HT1080 (cell line): ENCODE results near the gene FLNC. TPM values are rescaled to one million over a fixed set of nuclear protein-coding genes. Genes with fewer than 3 reads are reported as not detected.

Experiments
- DNase-seq: peaks from one replicate; pipeline ENCODE4 v3.0.0-alpha.2; 2015; ENCODE audit warnings: low read depth
- total RNA-seq: library from RNA; depleted of rRNA; stranded (reverse); fragments of >200 nt; shearing (Covaris generic); gene quantifications from 2 replicates; pipeline ENCODE4 v1.2.3, GENCODE V29; 2014

Gene FLNC
- total RNA-seq, 1 experiment from 2014 or later = 38.2 TPM

DNA sequence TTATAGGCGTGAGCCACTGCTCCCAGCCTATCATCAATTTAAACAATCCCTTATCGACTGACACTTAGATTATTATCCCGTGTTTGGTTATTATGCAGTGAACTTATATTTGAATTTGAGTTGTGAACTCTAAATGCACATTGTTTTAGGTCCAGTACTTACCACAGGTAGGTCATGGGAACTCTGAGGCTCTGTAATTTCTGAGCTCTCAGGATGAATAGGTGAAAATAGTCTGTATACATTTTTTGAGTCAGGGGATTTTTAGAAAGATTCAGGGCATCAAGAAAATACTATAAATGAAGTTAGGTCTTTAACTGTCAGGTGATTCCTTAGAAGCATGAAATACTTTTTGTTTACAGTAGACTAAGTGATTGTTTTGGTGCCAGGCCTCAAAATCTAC, 29.6 kb upstream of the FLNC start:
- DNase-seq = no peak

DNA sequence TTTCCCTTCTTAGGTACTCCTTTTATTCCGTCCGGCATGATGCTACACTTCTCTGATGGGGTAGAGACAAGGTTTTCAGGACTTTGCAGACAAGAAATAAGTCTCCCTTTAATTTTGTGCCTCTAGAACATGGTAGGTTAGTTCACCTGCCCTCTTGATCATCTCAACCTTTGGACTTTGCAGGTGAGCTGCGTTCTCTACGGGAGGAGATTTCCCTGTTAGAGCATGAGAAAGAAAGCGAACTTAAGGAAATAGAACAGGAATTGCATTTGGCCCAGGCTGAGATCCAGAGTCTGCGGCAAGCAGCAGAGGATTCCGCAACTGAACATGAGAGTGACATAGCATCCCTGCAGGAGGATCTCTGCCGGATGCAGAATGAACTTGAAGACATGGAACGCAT, 29.2 kb upstream of the FLNC start:
- DNase-seq = no peak

GRCh38 chr7:128801667-128802418, 28.4 kb upstream of the FLNC start:
- DNase-seq = no peak

GRCh38 chr7:128804484-128804883, 25.7 kb upstream of the FLNC start:
- DNase-seq = no peak

- DNase-seq = no peak
Observed at GRCh38 chr7:128805225-128805624, 25.0 kb upstream of the FLNC start.

- DNase-seq = no peak
Observed at GRCh38 chr7:128807191-128807590, 23.0 kb upstream of the FLNC start.

DNA sequence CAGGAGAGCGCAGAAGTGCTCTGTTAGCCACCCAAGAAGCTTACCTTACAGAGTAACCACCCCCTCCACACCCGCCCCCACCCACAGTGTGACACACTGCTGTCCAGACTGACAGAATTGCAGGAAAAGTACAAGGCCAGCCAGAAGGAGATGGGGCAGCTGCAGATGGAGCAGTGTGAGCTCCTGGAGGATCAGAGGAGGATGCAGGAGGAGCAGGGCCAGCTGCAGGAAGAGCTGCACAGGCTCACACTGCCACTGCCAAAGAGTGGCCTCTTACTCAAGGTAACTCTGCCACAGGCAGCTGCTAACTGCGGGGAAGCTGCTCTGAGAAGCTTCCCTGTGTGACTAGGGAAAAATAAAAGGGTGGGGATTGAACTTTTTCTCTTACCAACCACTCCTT, 20.8 kb upstream of the FLNC start:
- DNase-seq = no peak

DNA sequence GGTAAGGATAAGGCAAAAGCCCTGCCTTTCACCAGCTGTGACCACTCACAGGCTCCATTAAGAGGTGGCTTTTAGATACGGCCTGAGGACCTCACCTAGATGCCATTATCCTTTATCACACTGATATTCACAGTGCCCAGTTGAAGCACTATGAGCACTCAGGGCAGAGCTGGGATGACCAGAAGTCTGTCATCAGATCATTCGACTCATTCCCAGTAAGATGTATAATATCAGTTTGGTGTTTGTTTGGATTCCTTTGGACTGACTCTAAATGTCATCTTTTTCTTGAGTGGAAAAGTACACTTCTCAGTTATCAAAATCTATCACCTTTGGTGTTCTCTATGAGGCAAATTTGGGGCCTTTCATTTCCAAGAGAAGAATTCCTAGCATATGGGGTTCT, 19.7 kb upstream of the FLNC start:
- DNase-seq = no peak

GRCh38 chr7:128810997-128811396, 19.2 kb upstream of the FLNC start:
- DNase-seq = no peak

DNA sequence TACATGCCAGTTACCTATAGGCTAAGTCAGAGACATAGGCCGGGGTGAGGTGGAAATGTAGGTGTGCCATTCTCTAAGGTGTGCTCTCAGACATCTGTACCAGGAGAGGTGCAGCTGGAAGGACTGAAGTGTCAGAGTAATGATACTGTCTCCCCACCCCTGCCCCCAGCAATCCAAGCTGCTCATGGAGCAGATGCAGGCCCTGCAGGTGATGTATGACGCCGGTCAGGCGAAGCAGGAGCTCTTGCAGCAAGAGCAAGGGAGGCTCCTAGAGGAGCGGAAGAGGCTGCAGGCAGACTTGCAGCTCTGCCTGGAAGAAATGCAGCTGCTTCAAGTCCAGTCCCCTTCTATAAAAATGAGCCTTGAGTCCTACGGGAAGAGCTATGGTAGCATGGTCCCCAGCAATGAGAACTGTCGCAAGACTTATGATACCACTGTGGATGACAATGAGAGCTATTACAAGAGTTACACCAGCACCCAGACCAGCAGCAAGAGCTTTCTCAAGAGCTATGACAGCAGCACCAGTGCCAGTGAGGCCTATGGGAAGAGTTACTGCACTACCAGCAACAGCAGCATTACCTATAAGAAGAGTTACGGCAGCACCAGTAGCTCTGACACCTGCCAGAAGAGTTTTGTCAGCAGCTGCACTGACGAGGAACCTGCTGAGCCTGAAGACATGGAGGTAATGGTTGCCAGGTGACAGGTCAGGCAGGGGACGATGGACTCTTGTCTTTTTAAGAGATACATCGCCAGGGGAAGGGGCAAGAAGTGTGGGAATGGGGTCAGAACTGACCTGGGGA, 18.4 kb upstream of the FLNC start:
- no peak for DNase-seq

GRCh38 chr7:128812514-128813168, 17.6 kb upstream of the FLNC start:
- DNase-seq = no peak

- no peak for DNase-seq
Observed at GRCh38 chr7:128814499-128814898, 15.7 kb upstream of the FLNC start.

- DNase-seq = no peak
Observed at GRCh38 chr7:128815289-128815942, 14.8 kb upstream of the FLNC start.

DNA sequence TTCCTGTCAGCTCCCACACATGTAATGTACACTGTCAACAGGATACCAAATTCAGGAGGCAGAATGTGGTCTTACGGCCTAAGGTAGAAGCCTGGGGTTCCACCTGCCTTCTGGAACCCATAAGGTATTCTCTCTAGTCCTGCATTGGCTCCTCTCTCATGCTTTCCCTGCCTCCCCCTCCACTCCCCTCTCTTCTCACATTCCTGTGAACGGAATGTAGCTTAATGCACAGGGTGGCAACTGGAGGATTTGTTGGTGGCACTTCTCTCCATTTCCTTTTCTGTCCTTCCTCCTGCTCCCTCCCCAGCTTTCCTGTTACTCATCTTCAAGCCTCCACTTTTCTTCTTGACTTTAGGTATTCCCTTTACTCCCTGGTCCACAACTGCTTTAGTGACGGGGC, 11.5 kb upstream of the FLNC start:
- DNase-seq = no peak

GRCh38 chr7:128821724-128822123, 8.5 kb upstream of the FLNC start:
- DNase-seq = no peak

- no peak for DNase-seq
Observed at GRCh38 chr7:128826512-128826911, 3.7 kb upstream of the FLNC start.

- DNase-seq = no peak
Observed at GRCh38 chr7:128826916-128827247, 3.3 kb upstream of the FLNC start.

DNA sequence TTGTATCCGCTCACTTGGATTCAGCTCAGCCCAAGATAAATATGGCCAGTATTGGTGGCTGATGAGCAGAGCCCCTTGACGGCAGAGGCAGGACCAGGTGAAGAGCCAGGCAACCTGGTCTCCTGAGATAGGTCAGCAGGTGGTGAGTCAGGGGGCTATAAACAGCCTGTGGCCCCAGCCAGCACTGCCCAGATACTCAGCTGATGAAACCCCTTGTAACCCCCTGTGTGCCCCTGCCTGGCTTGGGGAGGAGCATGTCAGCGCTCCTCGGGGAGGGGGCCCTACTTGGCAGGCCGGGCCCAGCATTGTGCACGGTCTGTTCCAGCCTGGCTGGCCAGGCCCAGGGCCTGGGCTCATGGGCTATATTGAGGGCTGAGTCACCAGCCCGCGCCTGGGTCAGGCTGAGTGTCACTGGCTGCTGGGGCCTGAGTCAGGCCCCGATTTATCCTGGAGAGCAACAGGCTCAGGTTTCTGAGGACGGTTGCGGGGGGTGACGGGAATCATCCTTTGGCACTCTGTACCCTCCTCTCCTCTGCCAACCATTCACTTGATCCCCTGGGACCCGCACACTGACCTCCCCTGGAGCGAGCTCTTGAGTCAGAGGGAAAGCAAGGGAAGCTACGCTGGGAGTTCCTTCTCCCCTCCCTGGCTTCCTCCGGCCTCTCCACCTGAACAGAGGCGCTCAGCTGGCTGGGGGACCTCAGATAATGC, 2.8 kb upstream of the FLNC start:
- peak; percentile 95 for DNase-seq

GRCh38 chr7:128827971-128828711, 2.1 kb upstream of the FLNC start:
- peak; percentile 85 for DNase-seq

- peak; percentile 81 for DNase-seq
Observed at GRCh38 chr7:128829391-128830166, 627 bp upstream of the FLNC start.
